Tibial nerve (tissue), 4 donors: ENCODE results near the gene TNFRSF25.

Source experiments
- EP300 ChIP-seq, 2 donors: sonication (generic); formaldehyde crosslinking; IDR thresholded peaks; one replicate each; pipeline ENCODE4 v1.6.1; 2017; ENCODE audit warnings: antibody characterized with exemption in 2 of 2, mild to moderate bottlenecking in 1 of 2
- TF ChIP-seq, protein P1 (sequence below), 5 experiments: fragments of 200-600 bp in 3 of 5; fragments of 450-650 bp in 2 of 5; sonication (generic) in 3 of 5; IDR thresholded peaks; one replicate each; pipeline ENCODE4 v1.5.1; 2016 to 2019; ENCODE audit warnings: antibody characterized with exemption in 5 of 5, mild to moderate bottlenecking in 3 of 5, moderate library complexity in 2 of 5

DNA sequence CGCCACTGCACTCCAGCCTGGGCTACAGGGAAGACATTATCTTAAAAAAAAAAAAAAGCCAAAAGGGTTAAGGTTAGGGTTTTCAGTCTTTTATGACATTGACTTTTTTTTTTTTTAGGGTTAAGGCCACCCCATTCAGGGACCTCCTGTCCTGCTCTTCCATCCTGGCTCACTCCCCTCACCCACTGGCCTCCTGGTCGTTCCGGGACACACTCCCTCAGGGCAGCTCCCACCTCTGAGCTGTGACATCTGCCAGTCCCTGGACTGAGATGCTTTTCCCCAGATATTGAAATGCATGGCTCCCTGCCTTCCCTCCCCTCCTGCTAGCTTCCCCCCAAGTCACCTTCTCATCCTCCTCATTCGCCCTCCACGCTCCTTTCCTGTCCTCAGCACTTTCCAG, 15.8 kb upstream of the TNFRSF25 start:
- TF ChIP-seq EP300 (IDR thresholded peaks at IDR 0.05) = no peak
- TF ChIP-seq, protein P1, sequence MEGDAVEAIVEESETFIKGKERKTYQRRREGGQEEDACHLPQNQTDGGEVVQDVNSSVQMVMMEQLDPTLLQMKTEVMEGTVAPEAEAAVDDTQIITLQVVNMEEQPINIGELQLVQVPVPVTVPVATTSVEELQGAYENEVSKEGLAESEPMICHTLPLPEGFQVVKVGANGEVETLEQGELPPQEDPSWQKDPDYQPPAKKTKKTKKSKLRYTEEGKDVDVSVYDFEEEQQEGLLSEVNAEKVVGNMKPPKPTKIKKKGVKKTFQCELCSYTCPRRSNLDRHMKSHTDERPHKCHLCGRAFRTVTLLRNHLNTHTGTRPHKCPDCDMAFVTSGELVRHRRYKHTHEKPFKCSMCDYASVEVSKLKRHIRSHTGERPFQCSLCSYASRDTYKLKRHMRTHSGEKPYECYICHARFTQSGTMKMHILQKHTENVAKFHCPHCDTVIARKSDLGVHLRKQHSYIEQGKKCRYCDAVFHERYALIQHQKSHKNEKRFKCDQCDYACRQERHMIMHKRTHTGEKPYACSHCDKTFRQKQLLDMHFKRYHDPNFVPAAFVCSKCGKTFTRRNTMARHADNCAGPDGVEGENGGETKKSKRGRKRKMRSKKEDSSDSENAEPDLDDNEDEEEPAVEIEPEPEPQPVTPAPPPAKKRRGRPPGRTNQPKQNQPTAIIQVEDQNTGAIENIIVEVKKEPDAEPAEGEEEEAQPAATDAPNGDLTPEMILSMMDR (IDR thresholded peaks at IDR 0.05) = no peak
